Activated T-cell treated with anti-CD3 and anti-CD28 coated beads for 1 hour (primary cell): ENCODE results near the gene RSPH9.
"Not testable (repeated sequence)": the region's sequence is repeated elsewhere in the genome, so short reads cannot be mapped to it uniquely, and the experiment has no call there.

ENCODE experiments used
- DNase-seq: peaks from one replicate; pipeline ENCODE4 v3.0.0-alpha.2; 2020; ENCODE audit warnings: low read depth

RSPH9 gene

GRCh38 chr6:43629104-43629504, 15.7 kb upstream of the RSPH9 start, which contains the start of gene GTPBP2:
TSS of gene GTPBP2 (minus strand) at chr6:43629264. CDS start at chr6:43629162, 102 bp downstream.
- DNase-seq, result peak; percentile 91

GRCh38 chr6:43629505-43630300, 15.1 kb upstream of the RSPH9 start:
- DNase-seq, result peak; percentile 83

- DNase-seq, result no peak
These were observed 13.7 kb upstream of the RSPH9 start for GRCh38 chr6:43630980-43631619.

GRCh38 chr6:43633002-43633401, 11.8 kb upstream of the RSPH9 start:
- not testable (repeated sequence) for DNase-seq

DNA sequence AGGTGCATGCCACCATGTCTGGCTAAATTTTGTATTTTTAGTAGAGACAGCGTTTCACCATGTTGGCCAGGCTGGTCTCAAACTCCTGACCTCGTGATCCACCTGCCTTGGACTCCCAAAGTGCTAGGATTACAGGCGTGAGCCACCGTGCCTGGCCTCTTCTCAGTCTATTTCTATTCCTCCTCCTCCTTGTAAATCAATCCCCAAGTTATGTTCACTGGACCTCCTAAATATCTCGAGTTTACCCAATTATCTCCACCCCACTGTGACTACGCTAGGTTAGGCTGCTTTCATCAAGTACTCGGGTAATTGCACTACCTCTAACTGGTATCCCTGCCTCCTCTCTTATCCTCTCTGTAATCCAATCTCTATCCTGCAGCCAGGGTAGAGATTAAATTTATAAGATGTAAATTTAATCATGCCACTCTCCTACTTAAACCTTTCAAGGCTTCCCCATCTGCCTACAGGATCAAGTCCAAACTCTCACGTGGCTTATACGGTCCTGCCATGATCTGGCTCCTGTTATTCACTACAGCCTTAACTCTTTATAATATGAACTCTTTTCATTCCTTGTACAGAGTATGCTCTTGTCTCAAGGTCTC, 10.0 kb upstream of the RSPH9 start:
- DNase-seq, result no peak

DNA sequence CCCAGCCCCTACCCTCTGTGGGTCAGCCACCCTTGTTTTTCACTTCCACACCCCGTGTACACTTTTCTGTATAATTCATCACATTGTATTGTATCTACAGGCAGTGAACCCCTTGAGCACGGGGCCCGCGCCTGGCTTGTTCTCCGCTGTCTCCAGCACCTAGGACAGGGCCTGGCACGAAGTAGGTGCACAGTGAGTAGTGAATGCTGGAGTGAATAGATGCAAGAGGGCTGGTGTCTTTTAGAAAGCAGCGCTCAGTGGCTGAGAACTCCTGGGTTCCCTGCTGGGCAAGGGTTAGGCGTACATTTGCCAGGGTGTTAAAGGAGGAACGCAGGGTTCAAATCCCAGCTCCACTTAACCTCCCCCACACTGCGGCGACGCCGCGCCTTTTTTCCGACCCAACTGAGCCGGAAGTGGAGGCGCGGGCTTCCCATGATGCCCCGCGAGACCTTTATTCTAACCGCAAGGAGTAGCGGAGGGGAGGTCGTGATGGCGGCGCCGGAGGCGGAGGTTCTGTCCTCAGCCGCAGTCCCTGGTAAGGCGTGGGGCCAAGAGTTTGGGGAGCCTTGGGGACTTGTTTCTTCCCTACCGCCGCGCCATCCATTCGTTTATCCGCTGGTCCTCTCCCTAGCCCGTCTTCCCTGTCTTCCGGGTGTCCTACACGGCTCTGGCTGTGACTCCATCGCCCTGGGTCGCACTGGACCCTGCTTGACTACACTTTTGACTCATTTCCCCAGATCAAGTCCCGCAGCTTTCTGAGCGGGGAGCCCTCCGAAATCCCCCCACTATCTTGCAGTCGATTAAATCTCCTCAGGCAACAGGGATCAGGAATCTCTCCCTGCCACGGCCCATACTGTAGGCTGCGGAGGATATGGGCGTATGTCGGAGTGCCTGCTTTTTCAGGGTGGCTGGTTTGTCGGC, 9.2 kb upstream of the RSPH9 start, which contains the start of gene MAD2L1BP:
Gene MAD2L1BP, plus strand, starts transcription at position 454 of the 921 bp plus-strand sequence. Its CDS starts 36 bp downstream, at position 490.
- DNase-seq, result peak; percentile 79

DNA sequence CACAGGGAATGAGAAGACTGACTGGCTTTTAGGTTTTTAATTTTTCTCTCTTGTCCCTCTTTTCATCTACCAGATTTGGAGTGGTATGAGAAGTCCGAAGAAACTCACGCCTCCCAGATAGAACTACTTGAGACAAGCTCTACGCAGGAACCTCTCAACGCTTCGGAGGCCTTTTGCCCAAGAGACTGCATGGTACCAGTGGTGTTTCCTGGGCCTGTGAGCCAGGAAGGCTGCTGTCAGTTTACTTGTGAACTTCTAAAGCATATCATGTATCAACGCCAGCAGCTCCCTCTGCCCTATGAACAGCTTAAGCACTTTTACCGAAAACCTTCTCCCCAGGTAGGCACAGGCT, 8.6 kb upstream of the RSPH9 start:
- no peak for DNase-seq

- no peak for DNase-seq
These were observed 4.6 kb upstream of the RSPH9 start for GRCh38 chr6:43639984-43640800.

GRCh38 chr6:43645613-43645964, 753 bp downstream of the RSPH9 start:
- DNase-seq, result no peak

GRCh38 chr6:43647613-43648012, 2.8 kb downstream of the RSPH9 start:
- no peak for DNase-seq

GRCh38 chr6:43648248-43648647, 3.4 kb downstream of the RSPH9 start:
- DNase-seq, result no peak

DNA sequence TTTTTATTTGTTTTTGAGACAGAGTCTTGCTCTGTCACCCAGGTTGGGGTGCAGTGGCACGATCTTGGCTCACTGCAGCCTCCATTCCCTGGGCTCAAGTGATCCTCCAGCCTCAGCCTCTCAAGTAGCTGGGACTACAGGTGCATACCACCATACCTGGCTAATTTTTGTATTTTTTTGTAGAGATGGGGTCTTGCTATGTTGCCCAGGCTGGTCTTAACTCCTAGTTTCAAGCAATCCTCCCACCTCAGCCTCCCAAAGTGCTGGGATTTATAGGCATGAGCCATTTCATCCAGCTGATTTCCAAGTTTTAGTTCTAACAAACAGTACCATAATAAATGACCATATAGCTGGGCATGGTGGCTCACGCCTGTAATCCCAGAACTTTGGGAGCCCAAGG, 8.0 kb downstream of the RSPH9 start:
- not testable (repeated sequence) for DNase-seq

DNA sequence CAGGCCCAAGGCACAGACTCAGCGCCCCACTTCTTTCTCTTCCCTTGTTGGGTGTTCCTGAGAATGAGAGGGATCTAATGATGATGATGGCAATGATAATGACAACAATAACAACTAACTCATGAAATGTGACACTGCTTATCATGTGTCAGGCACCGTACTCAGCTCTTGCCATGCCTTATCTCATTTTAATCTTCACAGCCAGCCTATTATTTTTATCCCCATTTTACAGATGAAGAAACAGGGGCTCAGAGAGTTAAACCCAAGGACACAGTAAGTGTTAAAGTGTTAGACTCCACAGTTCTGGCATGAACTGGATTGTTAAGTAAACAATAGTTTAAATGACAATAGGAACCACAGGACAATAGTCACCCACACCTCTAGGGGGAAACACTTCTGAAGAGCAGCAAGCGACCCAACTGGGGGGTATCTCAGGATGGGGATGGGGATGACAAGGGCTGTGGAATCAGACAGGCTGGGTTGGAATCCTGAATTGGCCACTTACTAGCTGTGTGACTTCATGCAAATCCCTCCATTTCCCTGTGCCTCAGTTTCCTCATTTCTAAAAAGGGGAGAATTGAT, 12.5 kb downstream of the RSPH9 start:
- DNase-seq, result no peak

DNA sequence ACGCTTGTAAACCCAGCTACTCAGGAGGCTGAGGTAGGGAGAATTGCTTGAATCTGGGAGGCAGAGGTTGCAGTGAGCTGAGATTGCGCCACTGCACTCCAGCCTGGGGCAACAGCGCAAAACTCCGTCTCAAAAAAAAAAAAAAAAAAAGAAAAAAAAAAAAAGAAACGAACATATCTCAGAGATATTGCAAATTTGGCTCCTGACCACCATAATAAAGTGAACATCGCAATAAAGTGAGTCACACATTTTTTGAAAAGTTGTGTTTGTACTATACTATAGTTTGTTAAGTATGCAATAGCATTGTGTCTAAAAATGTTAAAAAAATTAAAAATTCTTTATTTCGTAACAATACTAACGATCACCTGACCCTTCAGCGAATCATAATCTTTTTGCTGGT, 13.3 kb downstream of the RSPH9 start:
- no peak for DNase-seq

- not testable (repeated sequence) for DNase-seq
These were observed 18.1 kb downstream of the RSPH9 start for GRCh38 chr6:43662948-43663347.

GRCh38 chr6:43665376-43665775, 20.5 kb downstream of the RSPH9 start:
- DNase-seq, result no peak

DNA sequence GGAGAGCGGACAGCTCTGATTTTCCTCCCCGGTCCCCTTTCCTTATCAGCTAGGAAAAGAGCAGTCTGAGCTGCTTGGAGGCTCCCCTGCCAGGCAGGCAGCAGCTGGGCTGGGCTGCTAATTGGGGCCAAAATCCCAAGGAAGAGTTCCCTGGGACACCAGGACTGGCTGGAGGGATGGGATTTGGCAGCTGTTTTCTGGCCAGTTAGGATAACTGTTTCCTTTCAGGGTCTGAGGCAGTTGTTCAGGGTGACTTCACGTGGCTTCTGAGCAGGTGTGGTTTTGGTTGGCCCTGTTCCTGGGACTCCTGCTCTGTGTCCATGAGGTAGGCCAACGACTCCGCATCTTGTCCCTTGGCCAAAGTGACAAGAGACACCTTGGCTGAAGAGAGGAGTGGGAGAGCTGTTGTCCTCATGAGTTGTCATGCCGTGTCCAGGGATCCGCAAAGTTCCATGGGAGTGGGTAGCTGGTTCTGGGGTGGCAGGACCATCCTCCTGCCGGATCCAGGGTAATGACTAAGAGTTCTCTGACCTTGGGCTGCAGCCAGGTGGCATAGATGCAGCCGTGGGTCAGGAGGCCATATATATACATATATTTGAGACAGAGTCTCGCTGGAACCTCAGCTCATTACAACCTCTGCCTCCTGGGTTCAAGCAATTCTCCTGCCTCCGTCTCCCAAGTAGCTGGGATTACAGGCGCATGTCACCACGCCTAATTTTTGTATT, 21.5 kb downstream of the RSPH9 start:
- no peak for DNase-seq

GRCh38 chr6:43667245-43668150, 22.7 kb downstream of the RSPH9 start:
- peak; percentile 81 for DNase-seq
